Measurements from ENCODE around the gene FCER1A.

FCER1A gene

GRCh38 chr1:159282118-159282517, 20.0 kb upstream of the FCER1A start:
- peak; percentile 1 for DNase-seq (ENCODE audit: low read depth)
- TF ChIP-seq, protein P1, sequence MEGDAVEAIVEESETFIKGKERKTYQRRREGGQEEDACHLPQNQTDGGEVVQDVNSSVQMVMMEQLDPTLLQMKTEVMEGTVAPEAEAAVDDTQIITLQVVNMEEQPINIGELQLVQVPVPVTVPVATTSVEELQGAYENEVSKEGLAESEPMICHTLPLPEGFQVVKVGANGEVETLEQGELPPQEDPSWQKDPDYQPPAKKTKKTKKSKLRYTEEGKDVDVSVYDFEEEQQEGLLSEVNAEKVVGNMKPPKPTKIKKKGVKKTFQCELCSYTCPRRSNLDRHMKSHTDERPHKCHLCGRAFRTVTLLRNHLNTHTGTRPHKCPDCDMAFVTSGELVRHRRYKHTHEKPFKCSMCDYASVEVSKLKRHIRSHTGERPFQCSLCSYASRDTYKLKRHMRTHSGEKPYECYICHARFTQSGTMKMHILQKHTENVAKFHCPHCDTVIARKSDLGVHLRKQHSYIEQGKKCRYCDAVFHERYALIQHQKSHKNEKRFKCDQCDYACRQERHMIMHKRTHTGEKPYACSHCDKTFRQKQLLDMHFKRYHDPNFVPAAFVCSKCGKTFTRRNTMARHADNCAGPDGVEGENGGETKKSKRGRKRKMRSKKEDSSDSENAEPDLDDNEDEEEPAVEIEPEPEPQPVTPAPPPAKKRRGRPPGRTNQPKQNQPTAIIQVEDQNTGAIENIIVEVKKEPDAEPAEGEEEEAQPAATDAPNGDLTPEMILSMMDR (IDR thresholded peaks at IDR 0.05; ENCODE audit: low read length, missing control alignments) = no peak
- H3K4me3 ChIP-seq (replicated peaks; ENCODE audit: low read depth, low read length) = no peak overlapping the region

GRCh38 chr1:159289060-159289459, 13.1 kb upstream of the FCER1A start:
- TF ChIP-seq, protein P1 (IDR thresholded peaks at IDR 0.05; ENCODE audit: low read length, missing control alignments) = no peak
- DNase-seq (ENCODE audit: low read depth) = no peak
- H3K4me3 ChIP-seq (replicated peaks; ENCODE audit: low read depth, low read length) = no peak overlapping the region

GRCh38 chr1:159291424-159291823, 10.7 kb upstream of the FCER1A start:
- TF ChIP-seq, protein P1 (IDR thresholded peaks at IDR 0.05; ENCODE audit: low read length, missing control alignments) = no peak
- DNase-seq (ENCODE audit: low read depth) = no peak
- no peak overlapping the region for H3K4me3 ChIP-seq (replicated peaks; ENCODE audit: low read depth, low read length)

DNA sequence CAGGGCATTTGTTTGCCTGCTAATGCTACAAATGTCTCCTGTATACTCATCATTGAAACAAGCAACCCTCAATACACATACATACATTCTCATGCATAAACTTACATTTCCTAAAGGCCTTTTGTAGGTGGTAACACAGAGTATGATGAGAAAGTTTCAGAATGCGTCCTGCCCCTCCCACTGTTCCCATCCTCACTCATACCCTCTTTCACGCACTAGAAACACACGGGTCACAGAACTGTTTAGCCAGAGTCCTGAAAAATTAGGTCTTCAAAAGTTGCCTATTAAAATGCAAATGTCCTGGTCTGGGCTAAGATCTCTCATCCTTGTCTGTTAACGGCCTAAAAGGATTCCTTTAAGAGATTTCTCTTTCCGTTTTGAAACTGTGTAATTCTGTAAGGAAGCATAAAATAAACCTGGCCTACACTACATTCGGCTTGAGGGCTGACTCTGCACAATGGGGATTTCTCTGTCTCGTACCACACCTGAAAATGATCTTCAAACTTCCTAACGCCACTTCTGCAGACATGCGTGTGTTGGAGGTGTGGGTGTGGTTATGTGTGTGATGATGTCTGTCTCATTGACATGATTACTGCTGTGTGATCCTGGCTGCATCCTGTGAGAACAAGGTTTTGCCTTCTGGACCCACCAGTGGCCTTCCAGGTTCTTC, 5.3 kb upstream of the FCER1A start:
- no peak overlapping the region for H3K4me3 ChIP-seq (replicated peaks; ENCODE audit: low read depth, low read length)
- TF ChIP-seq, protein P1 (IDR thresholded peaks at IDR 0.05; ENCODE audit: low read length, missing control alignments) = no peak
- no peak for DNase-seq (ENCODE audit: low read depth)

DNA sequence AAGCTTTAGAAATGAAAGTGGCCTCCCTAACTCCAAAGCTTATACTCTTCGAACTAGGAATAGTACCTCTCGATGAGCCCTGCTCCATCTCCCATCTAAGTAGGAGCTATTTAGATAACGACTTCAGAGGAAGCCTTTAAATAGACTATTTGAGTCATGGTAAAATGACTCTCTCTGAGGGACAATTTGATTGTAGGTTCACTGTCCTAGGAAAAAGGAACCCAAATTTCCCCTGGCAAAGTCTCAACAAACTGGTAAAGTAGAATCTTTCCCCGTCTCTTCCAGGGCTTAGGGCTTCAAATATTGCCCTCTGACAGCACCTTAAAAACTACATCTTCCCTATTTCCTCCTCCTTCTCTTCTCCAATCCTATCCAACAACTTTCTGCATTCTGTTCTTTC, 2.0 kb upstream of the FCER1A start:
- no peak overlapping the region for H3K4me3 ChIP-seq (replicated peaks; ENCODE audit: low read depth, low read length)
- no peak for DNase-seq (ENCODE audit: low read depth)
- TF ChIP-seq, protein P1 (IDR thresholded peaks at IDR 0.05; ENCODE audit: low read length, missing control alignments) = no peak

- H3K4me3 ChIP-seq (replicated peaks; ENCODE audit: low read depth, low read length) = no peak overlapping the region
- no peak for DNase-seq (ENCODE audit: low read depth)
- TF ChIP-seq, protein P1 (IDR thresholded peaks at IDR 0.05; ENCODE audit: low read length, missing control alignments) = no peak
Measured at GRCh38 chr1:159307346-159308020, 5.3 kb downstream of the FCER1A start.
